GM12878 (cell line): ENCODE measurements around the gene PTBP1. TPM values are rescaled to one million over a fixed set of nuclear protein-coding genes. Genes with fewer than 3 reads are reported as not detected.

Experiments used
- CBFB ChIP-seq: IDR thresholded peaks from 2 replicates; pipeline ENCODE4 v1.6.1; 2016; ENCODE audit warnings: antibody characterized with exemption, low read depth
- CHD2 ChIP-seq: IDR thresholded peaks from 2 replicates; pipeline ENCODE4 v1.6.1; 2011; ENCODE audit warnings: low read depth, low read length, improper control_type of control experiment, borderline replicate concordance
- CREM ChIP-seq: IDR thresholded peaks from 2 replicates; pipeline ENCODE4 v1.6.1; 2014; ENCODE audit warnings: antibody characterized with exemption, low read depth
- EGR1 ChIP-seq, 2 experiments: IDR thresholded peaks; 1 replicate in 1 of 2; 2 replicates in 1 of 2; pipeline ENCODE4 v1.6.1; 2011 to 2012; ENCODE audit warnings: low read depth in 2 of 2, low read length in 2 of 2, borderline replicate concordance in 1 of 2, mild to moderate bottlenecking in 1 of 2, moderate library complexity in 1 of 2
- EP300 ChIP-seq, 2 experiments: fragments of 150-350 bp in 1 of 2; IDR thresholded peaks; 2 replicates each; pipeline ENCODE4 v1.6.1; 2011 to 2012; ENCODE audit warnings: low read depth in 2 of 2, low read length in 2 of 2, borderline replicate concordance in 1 of 2, improper control_type of control experiment in 1 of 2, inconsistent platforms in 1 of 2; ENCODE audit not compliant: control insufficient read depth in 1 of 2
- FOXK2 ChIP-seq: fragments of 450-650 bp; IDR thresholded peaks from 2 replicates; pipeline ENCODE4 v1.6.1; 2017; ENCODE audit warnings: mild to moderate bottlenecking, moderate library complexity
- HDGF ChIP-seq: fragments of 450-650 bp; IDR thresholded peaks from 2 replicates; pipeline ENCODE4 v1.6.1; 2016; ENCODE audit warnings: antibody characterized with exemption
- MYC ChIP-seq: IDR thresholded peaks from 2 replicates; pipeline ENCODE4 v1.6.1; 2011; ENCODE audit warnings: mild to moderate bottlenecking, low read length, moderate library complexity, inconsistent platforms; ENCODE audit not compliant: insufficient read depth, insufficient replicate concordance, insufficient read length, severe bottlenecking
- NFXL1 ChIP-seq: fragments of 450-650 bp; IDR thresholded peaks from 2 replicates; pipeline ENCODE4 v1.6.1; 2017; ENCODE audit warnings: antibody characterized with exemption, mild to moderate bottlenecking, borderline replicate concordance
- NR2F1 ChIP-seq: fragments of 450-650 bp; conservative IDR thresholded peaks from 2 replicates; pipeline ENCODE4 v1.6.1; 2017; ENCODE audit warnings: mild to moderate bottlenecking
- PAX5 ChIP-seq: IDR thresholded peaks from 2 replicates; pipeline ENCODE4 v1.6.1; 2011; ENCODE audit warnings: low read depth, low read length, borderline replicate concordance
- PML ChIP-seq: IDR thresholded peaks from 2 replicates; pipeline ENCODE4 v1.6.1; 2012; ENCODE audit warnings: low read length, inconsistent platforms
- SMAD1 ChIP-seq: fragments of 450-650 bp; IDR thresholded peaks from 2 replicates; pipeline ENCODE4 v1.6.1; 2018; ENCODE audit warnings: mild to moderate bottlenecking, low read depth; ENCODE audit not compliant: partially characterized antibody
- STAT1 ChIP-seq: fragments of 450-650 bp; conservative IDR thresholded peaks from 2 replicates; pipeline ENCODE4 v1.6.1; 2014; ENCODE audit warnings: antibody characterized with exemption, mild to moderate bottlenecking
- TAF1 ChIP-seq: IDR thresholded peaks from 2 replicates; pipeline ENCODE4 v1.6.1; 2011; ENCODE audit warnings: mild to moderate bottlenecking, low read depth, low read length, borderline replicate concordance
- TCF12 ChIP-seq: IDR thresholded peaks from 2 replicates; pipeline ENCODE4 v1.6.1; 2011; ENCODE audit warnings: low read depth, mild to moderate bottlenecking, low read length
- YBX1 ChIP-seq: fragments of 450-650 bp; IDR thresholded peaks from 2 replicates; pipeline ENCODE4 v1.6.1; 2016; ENCODE audit warnings: antibody characterized with exemption
- YY1 ChIP-seq: IDR thresholded peaks from 2 replicates; pipeline ENCODE4 v1.6.1; 2011; ENCODE audit warnings: low read depth, mild to moderate bottlenecking, low read length
- ZSCAN29 ChIP-seq: fragments of 450-650 bp; IDR thresholded peaks from 2 replicates; pipeline ENCODE4 v1.6.1; 2017; ENCODE audit warnings: mild to moderate bottlenecking, moderate library complexity
- polyA plus RNA-seq, 11 experiments: library from polyadenylated mRNA; depleted of rRNA in 4 of 11; unstranded in 6 of 11; stranded (reverse) in 5 of 11; fragments of >200 nt; fragmentation: Nextera tagmentation in 4 of 11; fragmentation: Illumina TruSeq in 1 of 11; extraction: Ambion mirVana in 4 of 11; extraction: Trizol in 1 of 11; gene quantifications; 1 replicate in 1 of 11; 2 replicates in 10 of 11; pipeline versions ENCODE4 v1.2.1 to v1.2.3, GENCODE V29; 2011 to 2016; ENCODE audit warnings: inconsistent platforms in 2 of 11, missing spikeins in 2 of 11, low read depth in 1 of 11
- total RNA-seq, 4 experiments: library from RNA; depleted of rRNA in 3 of 4; stranded (reverse); fragments of >200 nt in 3 of 4; fragmentation: Illumina TruSeq in 1 of 4; extraction: Trizol in 1 of 4; gene quantifications; 2 replicates each; pipeline versions ENCODE4 v1.2.1 to v1.2.3, GENCODE V29; 2013 to 2021
- TF ChIP-seq, protein P1 (sequence below): fragments of 150-350 bp; IDR thresholded peaks from 2 replicates; pipeline ENCODE4 v1.6.1; 2016; ENCODE audit warnings: low read depth, low read length
- TF ChIP-seq, protein P2 (sequence below): IDR thresholded peaks from 2 replicates; pipeline ENCODE4 v1.6.1; 2011; ENCODE audit warnings: borderline replicate concordance, low read depth, mild to moderate bottlenecking, moderate library complexity, mixed read lengths, low read length; ENCODE audit not compliant: insufficient read depth; ENCODE audit errors: extremely low read length
- TF ChIP-seq, protein P3 (sequence below): fragments of 450-650 bp; IDR thresholded peaks from 2 replicates; pipeline ENCODE4 v1.6.1; 2016; ENCODE audit warnings: mild to moderate bottlenecking

Gene PTBP1
- total and polyA plus RNA-seq, 10 of the 15 experiments (the other 5 are each of a cell fraction or from before 2014, with no cell fraction given): 13.1 to 532 (median 217) TPM

DNA sequence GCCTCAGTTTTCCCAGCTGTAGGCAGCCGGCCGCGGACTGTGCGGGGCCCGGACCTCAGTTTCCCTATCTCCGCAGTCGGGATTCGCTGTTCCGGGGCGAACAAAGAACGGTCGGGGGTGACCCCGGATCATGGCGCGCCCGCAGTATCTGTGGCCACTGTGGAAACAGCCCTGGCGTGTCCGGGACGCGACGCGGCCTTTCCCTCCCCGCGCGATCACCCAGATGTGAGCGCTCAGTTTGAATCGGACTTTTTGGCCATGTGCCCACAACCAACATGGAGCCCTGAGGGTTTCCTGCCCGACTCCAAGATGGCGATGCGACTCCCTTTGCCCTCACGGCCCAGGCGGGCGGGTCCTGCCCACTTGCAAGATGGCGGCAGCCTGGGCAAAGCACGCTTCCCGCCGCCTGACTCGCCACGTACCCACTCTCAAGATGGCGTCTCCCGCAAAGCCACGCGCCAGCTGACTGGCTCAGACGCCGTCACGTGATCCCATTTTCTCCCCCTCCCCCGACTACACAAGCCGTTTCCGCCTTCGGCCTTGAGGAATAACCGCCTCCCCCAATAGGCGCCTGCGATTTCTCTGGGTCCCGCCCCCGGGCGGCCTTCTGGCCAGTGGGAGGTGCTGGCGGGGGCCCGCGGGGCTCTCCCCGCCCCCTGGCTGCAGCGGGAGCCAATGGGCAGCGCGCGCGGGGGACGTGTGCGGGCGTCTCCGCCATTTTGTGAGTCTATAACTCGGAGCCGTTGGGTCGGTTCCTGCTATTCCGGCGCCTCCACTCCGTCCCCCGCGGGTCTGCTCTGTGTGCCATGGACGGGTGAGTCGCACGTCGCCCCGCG is at the start of gene PTBP1 (continued):
- TF ChIP-seq CBFB (peak; percentile 75; the same call in 1 of the 2 replicates), YY1 (peak; percentile 97), ZSCAN29 (no peak), SMAD1 (peak; percentile 52), EP300 (IDR thresholded peaks at IDR 0.05; ENCODE audit: borderline replicate concordance in 1 of 2, control insufficient read depth in 1 of 2, low read depth in 2 of 2, low read length in 2 of 2) (peak in 1 of 2 experiments; percentile 8; a peak in 1 of 4 replicates), NR2F1 (no peak; the same call in 1 of the 2 replicates), MYC (peak; percentile 68), TAF1 (peak; percentile 86), STAT1 (peak; percentile 43; the same call in 1 of the 2 replicates), PAX5 (peak; percentile 46; the same call in 1 of the 2 replicates), HDGF (peak; percentile 99), EGR1 (IDR thresholded peaks at IDR 0.05; ENCODE audit: borderline replicate concordance in 1 of 2, low read depth in 2 of 2, low read length in 2 of 2) (peak in 1 of 2 experiments; percentile 92; a peak in 2 of 3 replicates), TCF12 (peak; percentile 37; the same call in 1 of the 2 replicates), PML (0 out of 2 replicates have a peak, but pooled peaks have one; percentile 71), FOXK2 (peak; percentile 61; the same call in 1 of the 2 replicates), NFXL1 (no peak), CHD2 (peak; percentile 95), CREM (peak; percentile 82; the same call in 1 of the 2 replicates), YBX1 (no peak)
- TF ChIP-seq, protein P1, sequence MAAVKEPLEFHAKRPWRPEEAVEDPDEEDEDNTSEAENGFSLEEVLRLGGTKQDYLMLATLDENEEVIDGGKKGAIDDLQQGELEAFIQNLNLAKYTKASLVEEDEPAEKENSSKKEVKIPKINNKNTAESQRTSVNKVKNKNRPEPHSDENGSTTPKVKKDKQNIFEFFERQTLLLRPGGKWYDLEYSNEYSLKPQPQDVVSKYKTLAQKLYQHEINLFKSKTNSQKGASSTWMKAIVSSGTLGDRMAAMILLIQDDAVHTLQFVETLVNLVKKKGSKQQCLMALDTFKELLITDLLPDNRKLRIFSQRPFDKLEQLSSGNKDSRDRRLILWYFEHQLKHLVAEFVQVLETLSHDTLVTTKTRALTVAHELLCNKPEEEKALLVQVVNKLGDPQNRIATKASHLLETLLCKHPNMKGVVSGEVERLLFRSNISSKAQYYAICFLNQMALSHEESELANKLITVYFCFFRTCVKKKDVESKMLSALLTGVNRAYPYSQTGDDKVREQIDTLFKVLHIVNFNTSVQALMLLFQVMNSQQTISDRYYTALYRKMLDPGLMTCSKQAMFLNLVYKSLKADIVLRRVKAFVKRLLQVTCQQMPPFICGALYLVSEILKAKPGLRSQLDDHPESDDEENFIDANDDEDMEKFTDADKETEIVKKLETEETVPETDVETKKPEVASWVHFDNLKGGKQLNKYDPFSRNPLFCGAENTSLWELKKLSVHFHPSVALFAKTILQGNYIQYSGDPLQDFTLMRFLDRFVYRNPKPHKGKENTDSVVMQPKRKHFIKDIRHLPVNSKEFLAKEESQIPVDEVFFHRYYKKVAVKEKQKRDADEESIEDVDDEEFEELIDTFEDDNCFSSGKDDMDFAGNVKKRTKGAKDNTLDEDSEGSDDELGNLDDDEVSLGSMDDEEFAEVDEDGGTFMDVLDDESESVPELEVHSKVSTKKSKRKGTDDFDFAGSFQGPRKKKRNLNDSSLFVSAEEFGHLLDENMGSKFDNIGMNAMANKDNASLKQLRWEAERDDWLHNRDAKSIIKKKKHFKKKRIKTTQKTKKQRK: peak; percentile 83
- TF ChIP-seq, protein P2, sequence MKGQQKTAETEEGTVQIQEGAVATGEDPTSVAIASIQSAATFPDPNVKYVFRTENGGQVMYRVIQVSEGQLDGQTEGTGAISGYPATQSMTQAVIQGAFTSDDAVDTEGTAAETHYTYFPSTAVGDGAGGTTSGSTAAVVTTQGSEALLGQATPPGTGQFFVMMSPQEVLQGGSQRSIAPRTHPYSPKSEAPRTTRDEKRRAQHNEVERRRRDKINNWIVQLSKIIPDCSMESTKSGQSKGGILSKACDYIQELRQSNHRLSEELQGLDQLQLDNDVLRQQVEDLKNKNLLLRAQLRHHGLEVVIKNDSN: peak; percentile 95
- TF ChIP-seq, protein P3, sequence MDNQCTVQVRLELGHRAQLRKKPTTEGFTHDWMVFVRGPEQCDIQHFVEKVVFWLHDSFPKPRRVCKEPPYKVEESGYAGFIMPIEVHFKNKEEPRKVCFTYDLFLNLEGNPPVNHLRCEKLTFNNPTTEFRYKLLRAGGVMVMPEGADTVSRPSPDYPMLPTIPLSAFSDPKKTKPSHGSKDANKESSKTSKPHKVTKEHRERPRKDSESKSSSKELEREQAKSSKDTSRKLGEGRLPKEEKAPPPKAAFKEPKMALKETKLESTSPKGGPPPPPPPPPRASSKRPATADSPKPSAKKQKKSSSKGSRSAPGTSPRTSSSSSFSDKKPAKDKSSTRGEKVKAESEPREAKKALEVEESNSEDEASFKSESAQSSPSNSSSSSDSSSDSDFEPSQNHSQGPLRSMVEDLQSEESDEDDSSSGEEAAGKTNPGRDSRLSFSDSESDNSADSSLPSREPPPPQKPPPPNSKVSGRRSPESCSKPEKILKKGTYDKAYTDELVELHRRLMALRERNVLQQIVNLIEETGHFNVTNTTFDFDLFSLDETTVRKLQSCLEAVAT: peak; percentile 93
